K562 (cell line): ENCODE results near the gene ATAD3B.

Experiments used
- CHD7 ChIP-seq: fragments of 200-600 bp; sonication (generic); IDR thresholded peaks from one replicate; pipeline ENCODE4 v1.6.1; 2012; ENCODE audit warnings: mild to moderate bottlenecking, low read depth, low read length, inconsistent platforms
- EGR1 ChIP-seq: fragments of 450-650 bp; conservative IDR thresholded peaks from 2 replicates; pipeline ENCODE4 v1.6.1; 2017; ENCODE audit warnings: mild to moderate bottlenecking
- ZNF764 ChIP-seq: fragments of 250-450 bp; sonication (Bioruptor Pico); IDR thresholded peaks from 2 replicates; pipeline ENCODE4 v1.4.0; 2020; ENCODE audit warnings: low read depth, mild to moderate bottlenecking, moderate library complexity

DNA sequence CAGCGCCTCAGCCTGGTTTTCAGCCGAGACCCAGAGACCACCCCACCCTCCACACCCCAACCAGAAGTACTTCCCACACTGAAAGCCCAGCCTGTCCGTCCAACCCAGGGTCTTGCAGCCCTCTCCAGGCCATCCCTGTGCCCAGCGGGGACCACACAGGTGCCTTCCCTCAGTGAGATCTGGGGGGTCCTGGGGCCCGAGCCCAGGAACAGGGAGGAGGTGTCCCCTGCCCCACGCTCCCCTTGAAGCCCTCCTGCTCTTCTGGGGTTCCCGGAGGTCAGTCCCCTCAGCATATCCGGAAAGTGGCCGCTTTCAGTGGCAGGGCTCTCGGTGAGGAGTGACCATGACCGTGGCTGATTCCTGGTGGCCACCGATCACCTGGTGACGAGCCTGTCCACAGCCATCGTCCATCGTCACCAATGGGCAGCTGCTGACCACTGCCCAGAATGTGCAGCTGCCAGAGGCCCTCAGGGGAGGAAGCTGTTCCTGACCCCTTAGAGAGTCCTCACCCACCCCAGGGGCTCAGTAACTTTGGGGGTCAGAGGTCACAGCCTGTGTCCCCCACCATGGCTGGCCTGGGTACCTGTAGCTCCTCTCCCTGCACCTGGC, 65.5 kb downstream of the ATAD3B start:
- TF ChIP-seq EGR1 (no peak), ZNF764 (CRISPR knock-in tag) (no peak), CHD7 (no peak)
